ENCODE data around the gene HDLBP.

- TF ChIP-seq POLR2A (IDR thresholded peaks at IDR 0.05) (no peak), POLR2AphosphoS5 (IDR thresholded peaks at IDR 0.05) (no peak)
- TF ChIP-seq, protein P1, sequence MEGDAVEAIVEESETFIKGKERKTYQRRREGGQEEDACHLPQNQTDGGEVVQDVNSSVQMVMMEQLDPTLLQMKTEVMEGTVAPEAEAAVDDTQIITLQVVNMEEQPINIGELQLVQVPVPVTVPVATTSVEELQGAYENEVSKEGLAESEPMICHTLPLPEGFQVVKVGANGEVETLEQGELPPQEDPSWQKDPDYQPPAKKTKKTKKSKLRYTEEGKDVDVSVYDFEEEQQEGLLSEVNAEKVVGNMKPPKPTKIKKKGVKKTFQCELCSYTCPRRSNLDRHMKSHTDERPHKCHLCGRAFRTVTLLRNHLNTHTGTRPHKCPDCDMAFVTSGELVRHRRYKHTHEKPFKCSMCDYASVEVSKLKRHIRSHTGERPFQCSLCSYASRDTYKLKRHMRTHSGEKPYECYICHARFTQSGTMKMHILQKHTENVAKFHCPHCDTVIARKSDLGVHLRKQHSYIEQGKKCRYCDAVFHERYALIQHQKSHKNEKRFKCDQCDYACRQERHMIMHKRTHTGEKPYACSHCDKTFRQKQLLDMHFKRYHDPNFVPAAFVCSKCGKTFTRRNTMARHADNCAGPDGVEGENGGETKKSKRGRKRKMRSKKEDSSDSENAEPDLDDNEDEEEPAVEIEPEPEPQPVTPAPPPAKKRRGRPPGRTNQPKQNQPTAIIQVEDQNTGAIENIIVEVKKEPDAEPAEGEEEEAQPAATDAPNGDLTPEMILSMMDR (IDR thresholded peaks at IDR 0.05 in 8 of 11, conservative IDR thresholded peaks at IDR 0.05 in 3 of 11) = no peak
Measured at GRCh38 chr2:241357531-241357930, 42.1 kb upstream of the HDLBP start.

Data from spleen (tissue), 7 donors.